ENCODE data around the gene PDE2A.
A peak's percentile ranks its signal among the peaks of the same experiment; 100 is the strongest.
"Not testable (repeated sequence)": the region's sequence is repeated elsewhere in the genome, so short reads cannot be mapped to it uniquely, and the experiment has no call there.

PDE2A gene

GRCh38 chr11:72562431-72562830 is 111.8 kb downstream of the PDE2A start:
- Mint-ChIP-seq H3K27me3 (no peaks in the 10 kb centered on the region), H3K36me3 (ENCODE audit: insufficient read depth) (no peaks in the 10 kb centered on the region), H3K9me3 (no peaks in the 10 kb centered on the region), H3K27ac (no peak overlapping the region), H3K4me1 (ENCODE audit: low read depth in 2 of 2) (peaks cover 0 to 1% of the 10 kb centered on the region in 2 donors), H3K4me3 (no peak overlapping the region)
- DNase-seq (no peak), ATAC-seq (replicated peaks) (no peak)

GRCh38 chr11:72561856-72562255 is 112.4 kb downstream of the PDE2A start:
- Mint-ChIP-seq H3K4me1 (ENCODE audit: low read depth in 2 of 2) (peaks cover 0 to 1% of the 10 kb centered on the region in 2 donors), H3K9me3 (no peaks in the 10 kb centered on the region), H3K36me3 (ENCODE audit: insufficient read depth) (no peaks in the 10 kb centered on the region), H3K4me3 (no peak overlapping the region), H3K27ac (no peak overlapping the region), H3K27me3 (peaks cover 0 to 4% of the 10 kb centered on the region in 2 donors)
- no peak for ATAC-seq (replicated peaks)
- no peak for DNase-seq

DNA sequence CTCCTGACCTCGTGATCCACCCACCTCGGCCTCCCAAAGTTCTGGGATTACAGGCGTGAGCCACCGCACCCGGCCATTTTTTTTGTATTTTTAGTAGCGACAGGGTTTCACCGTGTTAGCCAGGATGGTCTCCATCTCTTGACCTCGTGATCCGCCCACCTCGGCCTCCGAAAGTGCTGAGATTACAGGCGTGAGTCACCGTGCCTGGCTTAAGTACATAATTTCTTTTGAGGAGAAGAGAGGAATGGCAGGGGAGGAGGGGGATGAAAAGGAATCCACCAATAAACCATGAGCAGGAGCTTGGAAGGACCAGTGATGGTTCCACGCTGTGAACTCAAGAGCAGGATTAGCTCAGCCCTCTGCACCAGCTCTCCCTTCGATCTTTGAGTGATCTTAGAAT is 113.4 kb downstream of the PDE2A start:
- not testable (repeated sequence) for ATAC-seq (replicated peaks); DNase-seq; H3K9me3 Mint-ChIP-seq; H3K36me3 Mint-ChIP-seq (ENCODE audit: insufficient read depth); H3K27ac Mint-ChIP-seq; H3K4me3 Mint-ChIP-seq; H3K4me1 Mint-ChIP-seq (ENCODE audit: low read depth in 2 of 2)
- H3K27me3 Mint-ChIP-seq = peaks cover 0 to 14% of the 10 kb centered on the region in 2 donors

DNA sequence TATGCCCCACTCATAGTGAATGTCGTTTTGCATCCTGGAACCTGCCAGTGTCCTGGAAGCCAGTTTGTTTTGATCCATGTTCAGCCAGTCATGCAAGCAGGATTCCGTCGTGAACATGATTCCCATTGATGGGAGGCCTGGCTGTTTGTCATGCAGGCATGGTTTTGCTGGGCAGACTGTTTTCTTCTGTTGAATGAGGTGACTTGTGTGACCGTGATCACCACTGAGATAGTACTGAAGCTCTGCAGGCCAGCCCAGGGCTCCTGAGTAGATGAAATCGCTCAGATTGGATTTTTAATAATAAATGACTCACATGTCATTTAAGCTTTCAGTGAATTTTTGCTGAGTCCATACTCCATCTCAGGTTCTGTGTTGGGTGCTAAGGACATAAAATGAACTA is 117.8 kb downstream of the PDE2A start:
- no peak overlapping the region for H3K27ac Mint-ChIP-seq
- H3K36me3 Mint-ChIP-seq (ENCODE audit: insufficient read depth) = no peaks in the 10 kb centered on the region
- no peak for DNase-seq
- peaks cover 0 to 18% of the 10 kb centered on the region in 2 donors for H3K27me3 Mint-ChIP-seq
- peaks cover 16 to 17% of the 10 kb centered on the region in 2 donors for H3K4me1 Mint-ChIP-seq (ENCODE audit: low read depth in 2 of 2)
- no peak overlapping the region for H3K4me3 Mint-ChIP-seq
- ATAC-seq (replicated peaks) = no peak
- H3K9me3 Mint-ChIP-seq = no peaks in the 10 kb centered on the region

DNA sequence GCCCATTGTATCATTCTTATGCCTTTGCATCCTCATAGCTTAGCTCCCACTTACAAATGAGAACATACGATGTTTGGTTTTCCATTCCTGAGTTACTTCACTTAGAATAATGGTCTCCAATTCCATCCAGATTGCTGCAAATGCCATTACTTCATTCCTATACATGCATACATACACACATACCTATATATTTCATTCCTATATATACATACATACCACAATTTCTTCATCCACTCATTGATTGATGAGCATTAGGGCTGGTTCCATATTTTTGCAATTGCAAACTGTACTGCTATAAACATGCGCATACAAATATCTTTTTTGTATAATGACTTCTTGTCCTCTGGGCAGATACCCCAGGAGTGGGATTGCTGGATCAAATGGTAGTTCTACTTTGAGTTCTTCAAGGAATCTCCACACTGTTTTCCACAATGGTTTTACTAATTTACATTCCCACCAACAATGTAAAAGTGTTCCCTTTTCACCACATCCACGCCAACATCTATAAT is 119.2 kb downstream of the PDE2A start:
- not testable (repeated sequence) for H3K27ac Mint-ChIP-seq; ATAC-seq (replicated peaks); H3K36me3 Mint-ChIP-seq (ENCODE audit: insufficient read depth); H3K9me3 Mint-ChIP-seq; DNase-seq; H3K4me3 Mint-ChIP-seq
- H3K4me1 Mint-ChIP-seq (ENCODE audit: low read depth in 2 of 2) = peaks cover 16 to 17% of the 10 kb centered on the region in 2 donors
- H3K27me3 Mint-ChIP-seq = peaks cover 0 to 18% of the 10 kb centered on the region in 2 donors

- Mint-ChIP-seq H3K4me3 (no peak overlapping the region), H3K4me1 (ENCODE audit: low read depth in 2 of 2) (peaks cover 15 to 17% of the 10 kb centered on the region in 2 donors), H3K9me3 (no peaks in the 10 kb centered on the region), H3K27ac (no peak overlapping the region), H3K27me3 (peaks cover 0 to 18% of the 10 kb centered on the region in 2 donors), H3K36me3 (ENCODE audit: insufficient read depth) (no peaks in the 10 kb centered on the region)
- DNase-seq = peak; percentile 33 to 46 (median 43)
- ATAC-seq (replicated peaks) = peak; percentile 84
These were observed 120.5 kb downstream of the PDE2A start for GRCh38 chr11:72553706-72554105.

DNA sequence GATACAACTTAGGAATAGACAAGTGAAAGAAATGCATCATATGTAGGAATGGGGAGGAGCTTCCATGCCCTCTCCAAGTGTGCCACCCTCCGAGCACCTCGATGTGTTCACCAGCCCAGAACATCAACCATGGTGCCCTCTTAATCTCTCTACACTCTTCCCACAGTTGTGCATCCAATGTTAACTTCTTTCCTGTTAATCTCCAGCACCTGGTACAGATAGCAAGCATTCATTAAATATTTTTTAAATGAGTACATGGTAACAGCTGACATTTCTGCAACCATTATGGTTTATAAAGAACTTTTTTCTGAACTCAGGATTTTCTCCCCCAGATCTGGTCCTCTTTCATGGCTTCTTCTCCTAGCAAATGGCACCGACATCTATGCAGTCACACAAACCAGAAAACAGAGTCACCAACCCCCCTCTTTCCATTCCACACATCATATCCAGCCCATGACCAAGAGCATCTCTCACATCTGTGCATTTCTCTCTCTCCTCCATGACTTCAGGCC is 121.8 kb downstream of the PDE2A start:
- Mint-ChIP-seq H3K36me3 (ENCODE audit: insufficient read depth) (no peaks in the 10 kb centered on the region), H3K4me1 (ENCODE audit: low read depth in 2 of 2) (peaks cover 15 to 17% of the 10 kb centered on the region in 2 donors), H3K27me3 (peaks cover 0 to 18% of the 10 kb centered on the region in 2 donors), H3K4me3 (no peak overlapping the region), H3K27ac (no peak overlapping the region), H3K9me3 (no peaks in the 10 kb centered on the region)
- DNase-seq = no peak
- no peak for ATAC-seq (replicated peaks)

GRCh38 chr11:72551571-72551970 is 122.7 kb downstream of the PDE2A start:
- Mint-ChIP-seq H3K27ac (no peak overlapping the region), H3K36me3 (ENCODE audit: insufficient read depth) (no peaks in the 10 kb centered on the region), H3K4me3 (no peak overlapping the region), H3K4me1 (ENCODE audit: low read depth in 2 of 2) (peaks cover 15 to 17% of the 10 kb centered on the region in 2 donors), H3K27me3 (peaks cover 0 to 11% of the 10 kb centered on the region in 2 donors), H3K9me3 (no peaks in the 10 kb centered on the region)
- DNase-seq = no peak
- ATAC-seq (replicated peaks) = no peak

- peaks cover 0 to 15% of the 10 kb centered on the region in 2 donors for H3K27me3 Mint-ChIP-seq
- H3K9me3 Mint-ChIP-seq = no peaks in the 10 kb centered on the region
- H3K27ac Mint-ChIP-seq = no peak overlapping the region
- DNase-seq (no peak), ATAC-seq (replicated peaks) (no peak)
- H3K4me1 Mint-ChIP-seq (ENCODE audit: low read depth in 2 of 2) = peaks cover 6 to 7% of the 10 kb centered on the region in 2 donors
- H3K36me3 Mint-ChIP-seq (ENCODE audit: insufficient read depth) = no peaks in the 10 kb centered on the region
- H3K4me3 Mint-ChIP-seq = no peak overlapping the region
These were observed 125.8 kb downstream of the PDE2A start for GRCh38 chr11:72548463-72548862.

GRCh38 chr11:72546866-72547265 is 127.4 kb downstream of the PDE2A start:
- Mint-ChIP-seq H3K36me3 (ENCODE audit: insufficient read depth) (no peaks in the 10 kb centered on the region), H3K4me1 (ENCODE audit: low read depth in 2 of 2) (no peaks in the 10 kb centered on the region), H3K9me3 (no peaks in the 10 kb centered on the region), H3K4me3 (no peak overlapping the region), H3K27ac (peak overlapping the region in 1 of 2 donors; percentile 13), H3K27me3 (peaks cover 0 to 28% of the 10 kb centered on the region in 2 donors)
- ATAC-seq (replicated peaks) (no peak), DNase-seq (no peak)

DNA sequence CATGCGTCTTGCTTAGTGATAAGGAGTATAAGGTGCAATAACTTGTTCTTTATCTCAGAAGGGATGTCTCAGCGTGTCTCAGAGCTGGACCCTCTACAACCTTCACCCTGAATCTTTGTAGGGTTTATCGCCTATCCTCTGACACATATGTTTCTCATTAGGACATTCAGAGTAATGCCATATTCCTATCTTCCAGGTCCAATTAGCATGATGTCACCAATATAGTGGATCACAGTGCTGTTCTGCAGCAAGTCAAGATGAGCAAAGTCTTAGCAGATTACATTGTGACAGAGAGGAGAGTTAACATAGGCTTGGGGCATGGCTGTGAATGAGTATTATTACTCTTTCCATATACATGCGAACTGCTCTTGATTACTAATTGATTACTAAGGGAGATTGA is 129.6 kb downstream of the PDE2A start:
- Mint-ChIP-seq H3K9me3 (no peaks in the 10 kb centered on the region), H3K36me3 (ENCODE audit: insufficient read depth) (no peaks in the 10 kb centered on the region), H3K4me3 (no peak overlapping the region), H3K27ac (no peak overlapping the region), H3K27me3 (peaks cover 0 to 28% of the 10 kb centered on the region in 2 donors), H3K4me1 (ENCODE audit: low read depth in 2 of 2) (no peaks in the 10 kb centered on the region)
- no peak for ATAC-seq (replicated peaks)
- no peak for DNase-seq

- H3K27ac Mint-ChIP-seq = no peak overlapping the region
- peaks cover 0 to 28% of the 10 kb centered on the region in 2 donors for H3K27me3 Mint-ChIP-seq
- no peaks in the 10 kb centered on the region for H3K36me3 Mint-ChIP-seq (ENCODE audit: insufficient read depth)
- DNase-seq = no peak
- ATAC-seq (replicated peaks) = no peak
- no peaks in the 10 kb centered on the region for H3K4me1 Mint-ChIP-seq (ENCODE audit: low read depth in 2 of 2)
- no peak overlapping the region for H3K4me3 Mint-ChIP-seq
- H3K9me3 Mint-ChIP-seq = no peaks in the 10 kb centered on the region
These were observed 130.2 kb downstream of the PDE2A start for GRCh38 chr11:72543849-72544542.

GRCh38 chr11:72541257-72541974 is 132.8 kb downstream of the PDE2A start:
- Mint-ChIP-seq H3K4me3 (no peak overlapping the region), H3K27me3 (peaks cover 0 to 26% of the 10 kb centered on the region in 2 donors), H3K9me3 (no peaks in the 10 kb centered on the region), H3K4me1 (ENCODE audit: low read depth in 2 of 2) (no peaks in the 10 kb centered on the region), H3K36me3 (ENCODE audit: insufficient read depth) (no peaks in the 10 kb centered on the region), H3K27ac (no peak overlapping the region)
- DNase-seq = no peak
- no peak for ATAC-seq (replicated peaks)

GRCh38 chr11:72537051-72537450 is 137.2 kb downstream of the PDE2A start:
- Mint-ChIP-seq H3K36me3 (ENCODE audit: insufficient read depth) (no peaks in the 10 kb centered on the region), H3K4me1 (ENCODE audit: low read depth in 2 of 2) (no peaks in the 10 kb centered on the region), H3K27ac (no peak overlapping the region), H3K27me3 (peaks cover 7 to 31% of the 10 kb centered on the region in 2 donors), H3K9me3 (no peaks in the 10 kb centered on the region), H3K4me3 (no peak overlapping the region)
- DNase-seq = no peak
- no peak for ATAC-seq (replicated peaks)

Data from effector memory CD8-positive, alpha-beta T cell (primary cell).